ENCODE measurements around the gene NARS2.
A peak's percentile ranks its signal among the peaks of the same experiment; 100 is the strongest.

Gene NARS2

DNA sequence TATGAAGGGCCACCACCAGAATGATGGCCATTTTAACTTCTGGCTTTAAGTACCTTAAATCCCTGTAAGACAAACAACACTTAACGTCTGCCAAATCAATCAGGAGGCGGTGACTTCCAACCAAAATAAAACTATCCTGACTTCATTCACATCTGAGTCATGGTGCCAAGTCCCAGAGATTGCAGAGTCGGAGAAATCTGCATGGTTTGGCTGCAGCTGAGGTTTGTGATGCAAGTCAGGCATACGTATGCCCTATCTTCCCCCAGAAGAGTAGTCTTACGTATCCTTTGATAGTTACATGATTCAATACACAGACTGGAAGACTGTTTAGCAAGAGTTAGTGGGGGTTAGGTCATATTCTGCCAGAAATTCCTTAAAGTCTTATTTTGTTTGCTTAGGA is 155.3 kb downstream of the NARS2 start:
- H3K4me3 ChIP-seq (ENCODE audit: low read depth, low read length), result no peak overlapping the region
- TF ChIP-seq, protein P1, sequence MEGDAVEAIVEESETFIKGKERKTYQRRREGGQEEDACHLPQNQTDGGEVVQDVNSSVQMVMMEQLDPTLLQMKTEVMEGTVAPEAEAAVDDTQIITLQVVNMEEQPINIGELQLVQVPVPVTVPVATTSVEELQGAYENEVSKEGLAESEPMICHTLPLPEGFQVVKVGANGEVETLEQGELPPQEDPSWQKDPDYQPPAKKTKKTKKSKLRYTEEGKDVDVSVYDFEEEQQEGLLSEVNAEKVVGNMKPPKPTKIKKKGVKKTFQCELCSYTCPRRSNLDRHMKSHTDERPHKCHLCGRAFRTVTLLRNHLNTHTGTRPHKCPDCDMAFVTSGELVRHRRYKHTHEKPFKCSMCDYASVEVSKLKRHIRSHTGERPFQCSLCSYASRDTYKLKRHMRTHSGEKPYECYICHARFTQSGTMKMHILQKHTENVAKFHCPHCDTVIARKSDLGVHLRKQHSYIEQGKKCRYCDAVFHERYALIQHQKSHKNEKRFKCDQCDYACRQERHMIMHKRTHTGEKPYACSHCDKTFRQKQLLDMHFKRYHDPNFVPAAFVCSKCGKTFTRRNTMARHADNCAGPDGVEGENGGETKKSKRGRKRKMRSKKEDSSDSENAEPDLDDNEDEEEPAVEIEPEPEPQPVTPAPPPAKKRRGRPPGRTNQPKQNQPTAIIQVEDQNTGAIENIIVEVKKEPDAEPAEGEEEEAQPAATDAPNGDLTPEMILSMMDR (IDR thresholded peaks at IDR 0.05; ENCODE audit: low read depth, low read length), result no peak
- TF ChIP-seq POLR2A (IDR thresholded peaks at IDR 0.05; ENCODE audit: extremely low read depth, insufficient read length), result no peak
- TF ChIP-seq, protein P2, sequence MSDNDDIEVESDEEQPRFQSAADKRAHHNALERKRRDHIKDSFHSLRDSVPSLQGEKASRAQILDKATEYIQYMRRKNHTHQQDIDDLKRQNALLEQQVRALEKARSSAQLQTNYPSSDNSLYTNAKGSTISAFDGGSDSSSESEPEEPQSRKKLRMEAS (IDR thresholded peaks at IDR 0.05; ENCODE audit: low read depth, low read length), result no peak
- no peak for TF ChIP-seq MYC (IDR thresholded peaks at IDR 0.05; ENCODE audit: low read depth, low read length)
- DNase-seq (ENCODE audit: low read depth), result peak; percentile 43

DNA sequence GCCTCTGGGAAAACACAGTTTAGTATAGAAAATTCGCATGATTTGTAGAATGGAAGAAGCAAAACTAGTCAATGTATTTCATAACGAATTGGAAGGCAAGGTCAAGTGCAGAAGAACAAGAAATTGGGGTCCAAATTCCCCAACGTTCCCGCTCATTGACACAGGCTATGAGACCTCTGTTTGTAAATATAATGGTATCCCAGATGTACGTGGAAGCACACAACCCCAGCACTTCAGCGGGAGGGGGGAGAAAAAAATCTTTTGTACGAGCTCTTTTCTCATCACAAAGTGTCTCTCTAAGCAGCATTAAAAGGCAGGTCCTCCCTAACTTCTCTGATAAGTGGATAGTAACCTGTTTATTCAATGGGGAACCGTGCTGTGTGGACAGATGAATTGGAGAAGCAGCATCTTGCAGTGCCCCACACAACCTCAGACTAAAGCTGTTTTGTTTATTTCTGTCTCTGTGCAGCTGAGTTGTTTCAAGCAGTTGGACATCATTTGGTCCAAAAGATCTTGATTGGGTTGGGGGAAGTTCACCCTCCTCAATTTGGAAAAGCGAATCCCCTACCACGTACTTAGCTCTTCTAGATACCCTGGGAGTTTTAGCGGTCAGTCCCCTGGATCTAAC is 156.0 kb downstream of the NARS2 start:
- TF ChIP-seq, protein P2 (IDR thresholded peaks at IDR 0.05; ENCODE audit: low read depth, low read length), result no peak
- TF ChIP-seq POLR2A (IDR thresholded peaks at IDR 0.05; ENCODE audit: extremely low read depth, insufficient read length) (no peak), MYC (IDR thresholded peaks at IDR 0.05; ENCODE audit: low read depth, low read length) (no peak)
- TF ChIP-seq, protein P1 (IDR thresholded peaks at IDR 0.05; ENCODE audit: low read depth, low read length), result no peak
- DNase-seq (ENCODE audit: low read depth), result peak; percentile 42
- H3K4me3 ChIP-seq (ENCODE audit: low read depth, low read length), result peak overlapping the region; percentile 72

DNA sequence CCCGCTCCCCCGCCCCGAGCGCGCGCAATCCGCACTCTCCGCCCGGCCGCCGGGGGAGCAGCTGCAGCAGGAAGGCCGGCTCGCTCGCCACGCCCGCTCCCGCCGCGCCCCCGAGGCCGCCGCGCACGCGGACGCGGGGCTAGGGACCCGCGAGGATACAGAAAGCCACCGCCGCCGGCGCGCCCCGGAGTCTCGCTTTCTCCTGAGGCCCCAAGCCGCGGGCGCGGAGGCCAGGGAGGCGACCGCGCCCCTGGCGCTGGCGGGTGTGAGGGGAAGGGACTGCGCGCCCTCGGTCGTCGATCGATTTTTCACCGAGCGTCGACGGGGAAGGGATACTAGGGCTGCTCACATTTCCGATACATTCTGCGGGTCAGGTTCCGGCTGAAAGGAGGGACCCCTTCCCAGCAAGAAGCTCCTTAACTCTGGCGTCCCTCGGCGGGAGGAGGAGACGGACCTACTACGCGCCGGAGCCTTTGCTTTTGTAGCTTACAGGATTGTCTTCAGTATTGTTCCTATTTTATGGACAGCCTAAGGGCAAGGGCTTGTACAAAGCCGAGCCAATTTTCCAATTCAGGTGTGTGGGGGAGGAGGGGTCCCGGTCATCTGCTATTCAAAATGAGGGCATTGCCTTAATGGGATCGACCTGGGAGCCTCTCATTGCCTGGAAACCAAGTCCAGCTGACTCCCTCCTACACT is 156.6 kb downstream of the NARS2 start:
- peak; percentile 91 for DNase-seq (ENCODE audit: low read depth)
- H3K4me3 ChIP-seq (ENCODE audit: low read depth, low read length), result peak overlapping the region; percentile 72
- TF ChIP-seq, protein P1 (IDR thresholded peaks at IDR 0.05; ENCODE audit: low read depth, low read length), result no peak
- TF ChIP-seq, protein P2 (IDR thresholded peaks at IDR 0.05; ENCODE audit: low read depth, low read length), result peak; percentile 46; the same call in 1 of the 2 replicates
- TF ChIP-seq MYC (IDR thresholded peaks at IDR 0.05; ENCODE audit: low read depth, low read length) (peak; percentile 57; the same call in 1 of the 2 replicates), POLR2A (IDR thresholded peaks at IDR 0.05; ENCODE audit: extremely low read depth, insufficient read length) (peak; percentile 41)

DNA sequence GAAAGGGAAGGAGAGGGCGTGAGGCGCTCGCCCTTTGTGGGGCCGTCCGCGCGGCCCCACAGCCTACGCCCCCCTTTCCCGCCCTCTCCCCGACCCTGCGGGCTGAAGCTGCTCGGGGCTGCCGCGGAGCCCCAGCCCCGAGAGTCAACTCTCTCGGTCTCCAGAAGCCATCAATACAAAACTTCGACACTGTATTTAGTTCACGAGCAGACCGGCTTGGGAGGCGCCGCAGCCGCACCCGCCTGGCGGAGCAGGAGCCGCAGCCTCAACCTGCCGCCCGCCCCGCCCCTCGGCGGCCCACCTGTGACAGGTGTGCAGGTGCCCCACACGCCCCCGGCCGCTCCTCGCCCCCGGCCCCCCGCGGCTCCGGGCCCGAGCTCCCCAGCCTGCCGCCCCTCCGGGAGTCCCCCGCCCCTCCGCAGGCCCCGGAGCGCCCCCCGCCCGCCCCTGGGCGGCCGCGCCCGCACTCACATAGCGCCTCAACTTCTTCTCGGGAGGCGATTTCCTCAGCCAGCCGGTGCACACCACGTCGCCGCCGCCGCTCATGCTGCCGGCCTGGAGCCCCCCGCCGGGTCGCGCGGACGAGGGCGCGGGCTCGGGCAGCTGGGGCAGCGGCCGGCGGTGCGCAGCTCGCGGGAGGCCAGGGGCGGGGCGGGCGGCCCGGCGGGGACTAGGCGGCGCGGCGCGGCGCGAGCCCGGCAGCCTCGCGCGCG is 157.3 kb downstream of the NARS2 start, which contains the start of gene GAB2:
GAB2 (minus strand) TSS at position 646 of the 713 bp plus-strand sequence; CDS start at position 546, 100 bp downstream.
- H3K4me3 ChIP-seq (ENCODE audit: low read depth, low read length), result peak within 1 kb of the TSS; percentile 81
- no peak for DNase-seq (ENCODE audit: low read depth)
- TF ChIP-seq MYC (IDR thresholded peaks at IDR 0.05; ENCODE audit: low read depth, low read length), result no peak
- TF ChIP-seq, protein P1 (IDR thresholded peaks at IDR 0.05; ENCODE audit: low read depth, low read length), result no peak

DNA sequence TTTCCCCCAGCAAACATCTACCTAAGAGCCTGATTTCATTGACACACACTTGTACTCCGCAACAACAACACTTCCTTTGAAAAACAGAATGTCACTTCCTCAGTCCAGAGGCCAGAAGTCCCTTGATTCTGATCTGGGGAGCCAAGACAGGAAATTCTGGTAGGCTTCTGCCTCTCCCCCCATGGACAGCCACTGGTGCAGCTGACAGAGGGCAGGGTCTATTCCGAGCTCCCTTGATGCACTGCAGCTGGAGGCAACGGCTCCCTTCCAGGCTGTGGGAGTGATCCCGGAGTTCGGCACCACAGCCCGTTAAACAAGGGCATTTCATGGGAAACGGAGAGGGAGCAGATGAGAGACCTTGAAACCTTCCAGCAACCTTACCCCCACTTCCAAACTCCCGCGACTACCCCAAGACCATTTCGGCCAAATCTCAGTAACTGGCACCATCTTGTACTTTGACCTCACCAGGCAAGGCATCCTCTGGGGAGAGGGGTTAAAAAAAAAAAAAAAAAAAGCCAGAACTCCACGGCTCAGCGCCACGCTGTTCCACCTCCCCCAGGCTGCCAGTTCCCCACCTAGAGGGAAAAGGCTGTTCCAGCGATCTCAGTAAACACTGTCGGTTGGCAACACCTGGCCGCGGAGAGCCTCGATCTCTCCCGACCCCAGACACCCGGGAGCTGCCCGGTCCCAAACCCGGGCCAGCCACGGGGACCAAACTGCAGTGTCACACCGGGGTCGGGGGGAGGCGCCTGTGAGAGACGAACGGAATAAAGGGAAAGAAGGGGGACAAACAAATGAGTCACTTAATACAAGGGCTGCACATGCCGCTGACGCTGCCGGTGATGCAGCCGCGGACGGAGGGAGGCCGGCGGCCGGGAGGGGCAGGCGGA is 158.1 kb downstream of the NARS2 start:
- peak; percentile 57 for TF ChIP-seq POLR2A (IDR thresholded peaks at IDR 0.05; ENCODE audit: extremely low read depth, insufficient read length)
- TF ChIP-seq, protein P1 (IDR thresholded peaks at IDR 0.05; ENCODE audit: low read depth, low read length), result peak; percentile 58
- TF ChIP-seq, protein P2 (IDR thresholded peaks at IDR 0.05; ENCODE audit: low read depth, low read length), result peak; percentile 90
- TF ChIP-seq MYC (IDR thresholded peaks at IDR 0.05; ENCODE audit: low read depth, low read length), result peak; percentile 85
- H3K4me3 ChIP-seq (ENCODE audit: low read depth, low read length), result peak overlapping the region; percentile 81
- peak; percentile 94 for DNase-seq (ENCODE audit: low read depth)

Measured in NB4 (cell line).